Measurements from ENCODE around the gene PCBP3.
"Not testable (repeated sequence)": the region's sequence is repeated elsewhere in the genome, so short reads cannot be mapped to it uniquely, and the experiment has no call there.

The PCBP3 gene

GRCh38 chr21:45636951-45637646 is 6.4 kb upstream of the PCBP3 start:
- DNase-seq: no peak

- no peak for DNase-seq
Observed at GRCh38 chr21:45637883-45638282, 5.6 kb upstream of the PCBP3 start.

- no peak for DNase-seq
Observed at GRCh38 chr21:45638707-45639106, 4.8 kb upstream of the PCBP3 start.

- DNase-seq: no peak
Observed at GRCh38 chr21:45639206-45640000, 4.1 kb upstream of the PCBP3 start.

GRCh38 chr21:45640001-45640887 is 3.3 kb upstream of the PCBP3 start:
- no peak for DNase-seq

GRCh38 chr21:45640888-45641479 is 2.5 kb upstream of the PCBP3 start:
- peak; percentile 42 for DNase-seq

- DNase-seq: no peak
Observed at GRCh38 chr21:45641480-45642035, 2.0 kb upstream of the PCBP3 start.

- DNase-seq: peak; percentile 22
Observed at GRCh38 chr21:45642122-45642813, 1.3 kb upstream of the PCBP3 start.

GRCh38 chr21:45644041-45644906 is 749 bp downstream of the PCBP3 start:
- DNase-seq: peak; percentile 37

GRCh38 chr21:45651921-45652320 is 8.4 kb downstream of the PCBP3 start:
- DNase-seq: no peak

- DNase-seq: no peak
Observed at GRCh38 chr21:45655124-45655523, 11.6 kb downstream of the PCBP3 start.

- DNase-seq: not testable (repeated sequence)
Observed at GRCh38 chr21:45656114-45656513, 12.6 kb downstream of the PCBP3 start.

GRCh38 chr21:45661913-45662622 is 18.5 kb downstream of the PCBP3 start:
- DNase-seq: not testable (repeated sequence)

GRCh38 chr21:45662623-45663245 is 19.2 kb downstream of the PCBP3 start:
- DNase-seq: not testable (repeated sequence)

GRCh38 chr21:45669382-45669781 is 25.9 kb downstream of the PCBP3 start:
- DNase-seq: no peak

GRCh38 chr21:45670731-45671130 is 27.2 kb downstream of the PCBP3 start:
- no peak for DNase-seq

- DNase-seq: not testable (repeated sequence)
Observed at GRCh38 chr21:45678790-45679189, 35.3 kb downstream of the PCBP3 start.

GRCh38 chr21:45680215-45680614 is 36.7 kb downstream of the PCBP3 start:
- no peak for DNase-seq

- no peak for DNase-seq
Observed at GRCh38 chr21:45695086-45695485, 51.6 kb downstream of the PCBP3 start.

Data from CD4-positive, alpha-beta T cell treated with Interleukin-21 for 1 hour (primary cell).